ENCODE data around the gene TEX261.

The TEX261 gene

DNA sequence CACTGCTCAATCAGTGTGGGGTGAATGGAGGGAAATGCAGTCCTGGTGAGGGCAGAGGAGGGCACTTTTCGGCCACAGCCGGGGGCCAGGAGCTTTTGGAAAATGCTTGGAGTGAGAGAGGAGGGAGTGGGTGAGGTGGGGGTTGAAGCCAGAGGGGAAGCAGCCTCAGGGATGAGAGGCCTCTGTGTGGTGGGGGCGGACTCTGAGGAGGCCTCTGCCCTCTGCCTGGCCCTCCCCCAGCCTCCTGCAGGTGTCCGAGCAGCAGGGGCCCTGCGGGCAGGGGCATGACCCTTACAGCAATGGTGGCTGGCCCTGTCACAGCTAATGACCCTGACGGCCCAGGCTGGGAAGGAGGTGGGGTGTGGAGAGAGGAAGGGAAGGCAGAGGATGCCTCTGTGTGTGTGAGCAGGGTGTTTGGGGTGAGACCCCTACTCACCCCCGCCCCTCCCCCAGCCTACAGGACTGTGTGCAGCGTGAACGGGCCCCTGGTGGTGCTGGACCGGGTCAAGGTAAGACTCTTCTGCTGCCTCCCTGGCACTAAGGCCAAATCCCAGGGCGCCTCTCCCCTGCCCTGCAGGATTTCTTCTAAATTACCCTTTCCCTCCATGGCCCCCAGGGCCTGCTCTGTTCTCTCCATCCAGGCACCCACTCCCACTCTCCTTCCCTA lies 51.3 kb downstream of the TEX261 start:
- H3K4me3 ChIP-seq (replicated peaks; ENCODE audit: low read depth, low read length), result no peak overlapping the region
- TF ChIP-seq CTCF (IDR thresholded peaks at IDR 0.05; ENCODE audit: low read length, missing control alignments), result no peak
- DNase-seq (ENCODE audit: low read depth), result no peak

- no peak for TF ChIP-seq CTCF (IDR thresholded peaks at IDR 0.05; ENCODE audit: low read length, missing control alignments)
- no peak for DNase-seq (ENCODE audit: low read depth)
- no peak overlapping the region for H3K4me3 ChIP-seq (replicated peaks; ENCODE audit: low read depth, low read length)
Measured at GRCh38 chr2:70942396-70943204, 52.1 kb downstream of the TEX261 start.

DNA sequence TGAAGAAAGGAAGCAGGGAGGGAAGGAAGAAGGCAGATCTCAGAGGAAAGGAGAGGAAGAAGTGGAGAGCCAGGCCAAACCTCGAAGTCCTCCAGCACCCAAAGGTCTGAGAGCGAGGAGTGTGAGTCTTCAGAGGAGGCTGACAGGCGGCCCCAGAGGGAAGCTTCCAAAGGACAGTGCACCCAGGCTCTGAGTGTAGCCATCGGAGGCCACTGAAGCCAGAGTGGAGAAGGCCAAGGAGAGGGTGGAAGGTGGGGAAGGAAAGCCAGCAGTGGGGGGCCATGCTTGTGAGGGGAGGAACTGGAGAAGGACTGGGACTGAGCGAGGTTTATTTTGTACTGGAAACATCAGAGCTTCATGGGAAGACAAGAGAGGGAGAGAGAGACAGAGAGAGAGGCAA lies 53.0 kb downstream of the TEX261 start:
- no peak overlapping the region for H3K4me3 ChIP-seq (replicated peaks; ENCODE audit: low read depth, low read length)
- no peak for TF ChIP-seq CTCF (IDR thresholded peaks at IDR 0.05; ENCODE audit: low read length, missing control alignments)
- DNase-seq (ENCODE audit: low read depth), result no peak

GRCh38 chr2:70941186-70941585 lies 53.5 kb downstream of the TEX261 start:
- H3K4me3 ChIP-seq (replicated peaks; ENCODE audit: low read depth, low read length), result no peak overlapping the region
- DNase-seq (ENCODE audit: low read depth), result no peak
- no peak for TF ChIP-seq CTCF (IDR thresholded peaks at IDR 0.05; ENCODE audit: low read length, missing control alignments)

DNA sequence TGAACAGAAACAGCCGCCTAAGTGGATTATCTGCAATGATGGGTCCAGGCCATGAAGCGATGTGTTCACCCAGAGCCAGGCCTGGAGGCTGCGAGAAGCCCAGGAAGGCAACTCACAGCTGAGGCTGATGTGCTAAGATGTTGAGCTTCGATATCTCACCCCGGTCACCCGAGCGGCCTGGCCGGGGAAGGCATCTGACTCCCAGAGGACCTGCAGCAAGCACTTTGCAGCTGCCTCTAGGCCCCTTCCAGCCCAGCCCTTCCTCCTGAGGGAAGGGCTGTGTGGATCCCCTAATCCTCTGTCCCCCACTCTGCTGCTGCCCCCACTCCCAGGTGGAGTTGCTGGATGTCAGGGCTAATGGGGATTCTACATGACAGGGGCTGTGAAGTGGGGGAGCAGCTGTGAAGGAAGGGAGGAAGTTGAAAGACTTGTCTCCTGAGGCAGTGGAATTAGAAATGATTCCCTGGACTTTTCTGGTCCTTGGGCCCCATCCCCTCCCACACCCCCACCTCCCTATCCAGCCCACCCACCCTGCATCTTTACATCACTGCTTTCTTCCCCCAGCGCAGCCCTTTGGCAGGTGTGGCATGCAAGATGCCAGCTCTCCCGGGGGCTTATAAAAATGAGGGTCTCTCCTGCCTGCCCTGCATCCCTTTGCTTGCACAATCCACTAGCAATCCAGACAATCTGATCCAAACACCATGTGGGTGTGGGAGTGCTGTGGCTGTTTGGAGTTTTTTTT lies 54.7 kb downstream of the TEX261 start:
- DNase-seq (ENCODE audit: low read depth), result no peak

More for the DNA sequence above, 54.7 kb downstream of the TEX261 start:
- no peak for TF ChIP-seq CTCF (IDR thresholded peaks at IDR 0.05; ENCODE audit: low read length, missing control alignments)
- H3K4me3 ChIP-seq (replicated peaks; ENCODE audit: low read depth, low read length), result no peak overlapping the region

All from fibroblast of pulmonary artery (primary cell).